ENCODE data around the gene RGS18.
"Not testable (repeated sequence)": the region's sequence is repeated elsewhere in the genome, so short reads cannot be mapped to it uniquely, and the experiment has no call there.

DNA sequence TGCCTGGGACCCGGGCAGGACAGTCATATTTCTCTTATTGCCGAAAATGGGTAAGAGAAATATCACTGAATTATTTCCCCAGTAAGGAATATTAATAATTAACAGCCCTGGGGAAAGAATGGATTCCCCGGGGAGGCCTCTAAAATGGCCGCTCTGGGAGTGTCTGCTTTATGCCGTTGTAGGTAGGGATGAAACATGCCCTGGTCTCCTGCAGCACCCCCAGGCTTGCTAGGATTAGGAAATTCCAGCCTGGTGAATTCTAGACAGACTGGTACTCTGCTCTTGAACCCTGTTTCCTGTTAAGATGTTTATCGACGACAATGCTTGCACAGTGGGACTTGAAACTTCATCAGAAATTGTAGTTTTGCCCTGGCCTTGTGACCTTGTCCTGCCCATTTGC, 6.7 kb downstream of the RGS18 start:
- TF ChIP-seq, protein P1, sequence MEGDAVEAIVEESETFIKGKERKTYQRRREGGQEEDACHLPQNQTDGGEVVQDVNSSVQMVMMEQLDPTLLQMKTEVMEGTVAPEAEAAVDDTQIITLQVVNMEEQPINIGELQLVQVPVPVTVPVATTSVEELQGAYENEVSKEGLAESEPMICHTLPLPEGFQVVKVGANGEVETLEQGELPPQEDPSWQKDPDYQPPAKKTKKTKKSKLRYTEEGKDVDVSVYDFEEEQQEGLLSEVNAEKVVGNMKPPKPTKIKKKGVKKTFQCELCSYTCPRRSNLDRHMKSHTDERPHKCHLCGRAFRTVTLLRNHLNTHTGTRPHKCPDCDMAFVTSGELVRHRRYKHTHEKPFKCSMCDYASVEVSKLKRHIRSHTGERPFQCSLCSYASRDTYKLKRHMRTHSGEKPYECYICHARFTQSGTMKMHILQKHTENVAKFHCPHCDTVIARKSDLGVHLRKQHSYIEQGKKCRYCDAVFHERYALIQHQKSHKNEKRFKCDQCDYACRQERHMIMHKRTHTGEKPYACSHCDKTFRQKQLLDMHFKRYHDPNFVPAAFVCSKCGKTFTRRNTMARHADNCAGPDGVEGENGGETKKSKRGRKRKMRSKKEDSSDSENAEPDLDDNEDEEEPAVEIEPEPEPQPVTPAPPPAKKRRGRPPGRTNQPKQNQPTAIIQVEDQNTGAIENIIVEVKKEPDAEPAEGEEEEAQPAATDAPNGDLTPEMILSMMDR (IDR thresholded peaks at IDR 0.05; ENCODE audit: insufficient read depth, low read length): not testable (repeated sequence)
- TF ChIP-seq, protein P2, sequence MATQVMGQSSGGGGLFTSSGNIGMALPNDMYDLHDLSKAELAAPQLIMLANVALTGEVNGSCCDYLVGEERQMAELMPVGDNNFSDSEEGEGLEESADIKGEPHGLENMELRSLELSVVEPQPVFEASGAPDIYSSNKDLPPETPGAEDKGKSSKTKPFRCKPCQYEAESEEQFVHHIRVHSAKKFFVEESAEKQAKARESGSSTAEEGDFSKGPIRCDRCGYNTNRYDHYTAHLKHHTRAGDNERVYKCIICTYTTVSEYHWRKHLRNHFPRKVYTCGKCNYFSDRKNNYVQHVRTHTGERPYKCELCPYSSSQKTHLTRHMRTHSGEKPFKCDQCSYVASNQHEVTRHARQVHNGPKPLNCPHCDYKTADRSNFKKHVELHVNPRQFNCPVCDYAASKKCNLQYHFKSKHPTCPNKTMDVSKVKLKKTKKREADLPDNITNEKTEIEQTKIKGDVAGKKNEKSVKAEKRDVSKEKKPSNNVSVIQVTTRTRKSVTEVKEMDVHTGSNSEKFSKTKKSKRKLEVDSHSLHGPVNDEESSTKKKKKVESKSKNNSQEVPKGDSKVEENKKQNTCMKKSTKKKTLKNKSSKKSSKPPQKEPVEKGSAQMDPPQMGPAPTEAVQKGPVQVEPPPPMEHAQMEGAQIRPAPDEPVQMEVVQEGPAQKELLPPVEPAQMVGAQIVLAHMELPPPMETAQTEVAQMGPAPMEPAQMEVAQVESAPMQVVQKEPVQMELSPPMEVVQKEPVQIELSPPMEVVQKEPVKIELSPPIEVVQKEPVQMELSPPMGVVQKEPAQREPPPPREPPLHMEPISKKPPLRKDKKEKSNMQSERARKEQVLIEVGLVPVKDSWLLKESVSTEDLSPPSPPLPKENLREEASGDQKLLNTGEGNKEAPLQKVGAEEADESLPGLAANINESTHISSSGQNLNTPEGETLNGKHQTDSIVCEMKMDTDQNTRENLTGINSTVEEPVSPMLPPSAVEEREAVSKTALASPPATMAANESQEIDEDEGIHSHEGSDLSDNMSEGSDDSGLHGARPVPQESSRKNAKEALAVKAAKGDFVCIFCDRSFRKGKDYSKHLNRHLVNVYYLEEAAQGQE (IDR thresholded peaks at IDR 0.05; ENCODE audit: insufficient replicate concordance, low read depth): not testable (repeated sequence)
- TF ChIP-seq POLR2AphosphoS5 (IDR thresholded peaks at IDR 0.05; ENCODE audit: low read depth); SPI1 (IDR thresholded peaks at IDR 0.05; ENCODE audit: borderline replicate concordance, low read depth); GABPA (IDR thresholded peaks at IDR 0.05; ENCODE audit: low read depth): not testable (repeated sequence)

Measured in HL-60 (cell line).